Mesenteric fat pad (tissue), 1 donor: ENCODE data around the gene MFN2. TPM values are rescaled to one million over a fixed set of nuclear protein-coding genes. Genes with fewer than 3 reads are reported as not detected.
"Not testable (repeated sequence)": the region's sequence is repeated elsewhere in the genome, so short reads cannot be mapped to it uniquely, and the experiment has no call there.

Experiments
- DNase-seq: peaks from one replicate; pipeline ENCODE4 v3.0.0-alpha.2; 2020; ENCODE audit warnings: low spot score
- total RNA-seq: library from RNA; stranded (reverse); fragmentation: NEBNext Ultra II Directional; extraction: Animal tissue kit (Norgen Biotek cat#: 25700); gene quantifications from one replicate; pipeline ENCODE4 v1.2.1, GENCODE V29; 2021
- donor health status: DM: yes; HTN: yes; CAD: no.

Gene MFN2
- total RNA-seq, 1 donor from 2014 or later, result 93.6 TPM

DNA sequence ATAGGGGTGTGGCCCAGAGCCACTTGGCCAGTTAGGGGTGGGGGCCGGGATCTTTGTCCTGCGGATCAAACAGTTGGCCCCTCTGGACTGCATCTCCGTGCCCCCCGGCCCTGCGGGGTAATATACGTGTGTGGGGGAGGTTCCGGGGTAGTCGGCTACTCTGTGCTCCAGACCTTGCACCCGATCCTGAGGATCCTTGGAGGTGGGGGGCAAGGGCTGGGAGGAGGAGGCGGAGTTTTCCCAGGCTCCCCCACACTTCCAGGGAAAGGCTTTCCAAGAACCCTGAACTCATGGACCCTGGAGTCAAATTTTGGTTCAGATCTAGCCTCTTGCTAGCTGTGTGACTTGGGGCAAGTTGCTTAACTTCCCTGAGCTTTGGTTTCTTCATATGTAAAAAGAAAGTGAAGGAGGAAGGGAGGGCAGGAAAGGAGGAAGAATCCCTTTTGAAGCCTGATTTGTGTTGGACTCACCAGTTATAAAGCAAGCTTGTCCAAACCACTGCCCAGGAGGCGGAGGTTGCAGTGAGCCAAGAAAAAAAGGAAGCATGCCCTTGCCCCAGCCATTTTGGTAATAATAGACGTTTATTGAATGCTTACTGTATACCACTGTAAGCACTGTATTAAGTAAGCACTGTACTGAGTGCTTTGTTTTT, 39.7 kb downstream of the MFN2 start:
- DNase-seq, result no peak

GRCh38 chr1:12021616-12022015, 41.4 kb downstream of the MFN2 start:
- no peak for DNase-seq

DNA sequence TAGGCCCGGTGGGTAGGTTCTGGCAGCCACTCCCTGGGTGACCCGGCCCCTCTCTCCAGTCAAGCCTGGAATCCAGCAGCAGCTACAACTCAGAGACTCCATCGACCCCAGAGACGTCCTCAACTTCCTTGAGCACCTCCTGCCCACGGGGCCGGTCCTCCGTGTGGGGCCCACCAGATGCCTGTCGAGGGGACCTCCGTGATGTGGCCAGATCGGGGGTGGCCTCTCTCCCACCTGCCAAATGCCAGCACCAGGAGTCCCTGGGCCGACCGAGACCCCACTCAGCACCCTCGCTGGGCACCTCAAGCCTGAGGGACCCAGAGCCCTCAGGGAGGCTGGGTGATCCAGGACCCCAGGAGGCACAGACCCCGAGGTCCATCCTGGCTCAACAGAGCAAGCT, 41.8 kb downstream of the MFN2 start:
- DNase-seq, result no peak

DNA sequence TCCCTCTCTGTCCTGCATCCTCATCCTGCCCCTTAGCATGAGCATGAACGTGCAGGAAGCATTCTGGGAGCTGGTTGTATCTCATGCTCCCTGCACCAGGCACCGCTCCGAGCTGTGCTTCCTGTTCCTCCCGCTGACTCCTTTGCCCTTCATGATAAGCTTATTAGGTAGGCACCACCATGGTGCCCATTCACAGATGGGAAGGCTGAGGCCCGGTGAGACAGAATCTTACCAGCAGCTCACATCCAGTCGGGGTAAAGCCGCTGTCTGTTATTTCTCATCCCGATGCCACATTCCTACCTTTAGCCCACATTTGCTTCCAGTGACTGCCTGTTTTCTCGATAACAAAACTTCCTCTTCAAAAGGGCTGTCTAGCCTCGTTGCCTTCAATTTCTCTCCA, 46.3 kb downstream of the MFN2 start:
- no peak for DNase-seq

GRCh38 chr1:12028248-12028647, 48.0 kb downstream of the MFN2 start:
- no peak for DNase-seq

GRCh38 chr1:12028957-12029511, 48.8 kb downstream of the MFN2 start:
- DNase-seq, result no peak

GRCh38 chr1:12029720-12030339, 49.6 kb downstream of the MFN2 start:
- DNase-seq, result no peak

DNA sequence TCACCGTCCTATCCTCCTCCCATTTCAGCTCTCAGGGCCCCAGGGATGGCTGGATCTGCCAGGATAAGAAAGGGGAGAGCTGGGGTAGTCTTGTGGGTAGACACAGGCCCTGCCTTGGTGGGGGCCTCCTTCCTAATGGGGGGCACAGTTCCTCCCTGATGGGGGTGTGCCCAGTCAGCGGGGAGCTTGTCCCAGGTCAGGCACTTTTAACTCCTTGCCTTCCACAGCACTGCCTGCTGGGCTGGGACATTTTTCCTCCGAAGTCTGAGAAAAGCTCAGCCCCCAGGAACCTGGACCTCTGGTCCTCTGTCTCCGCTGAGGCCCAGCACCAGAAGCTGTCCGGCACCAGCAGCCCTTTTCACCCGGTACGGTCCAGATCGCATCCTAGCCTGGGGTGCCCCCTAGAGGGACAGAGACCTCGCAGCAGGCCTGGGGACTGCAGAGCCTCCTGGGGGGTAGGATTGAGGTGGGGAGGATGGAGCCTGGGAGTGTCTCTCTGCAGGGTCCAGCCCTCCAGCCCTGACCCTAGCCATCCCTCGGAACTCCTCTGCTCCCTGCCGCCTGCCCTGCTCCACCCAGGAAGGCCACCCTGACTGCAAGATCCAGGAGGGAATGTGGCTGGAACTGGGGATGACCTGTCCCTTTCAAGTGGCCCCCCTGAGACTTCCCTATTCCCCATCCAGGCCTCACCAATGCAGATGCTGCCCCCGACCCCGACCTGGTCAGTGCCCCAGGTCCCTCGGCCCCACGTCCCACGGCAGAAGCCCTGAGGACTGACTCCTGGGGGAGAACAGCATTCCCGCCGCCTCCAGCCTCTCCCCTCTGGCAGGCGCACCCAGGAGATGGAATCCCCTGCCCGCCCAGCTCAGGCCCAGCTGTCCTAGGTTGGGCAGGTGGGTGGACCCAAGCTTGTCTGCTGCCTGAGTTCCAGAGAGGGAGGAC, 51.1 kb downstream of the MFN2 start:
- no peak for DNase-seq

GRCh38 chr1:12032161-12032621, 51.9 kb downstream of the MFN2 start:
- DNase-seq, result no peak

GRCh38 chr1:12033441-12033840, 53.2 kb downstream of the MFN2 start:
- DNase-seq, result not testable (repeated sequence)

GRCh38 chr1:12034381-12034801, 54.1 kb downstream of the MFN2 start:
- DNase-seq, result no peak

DNA sequence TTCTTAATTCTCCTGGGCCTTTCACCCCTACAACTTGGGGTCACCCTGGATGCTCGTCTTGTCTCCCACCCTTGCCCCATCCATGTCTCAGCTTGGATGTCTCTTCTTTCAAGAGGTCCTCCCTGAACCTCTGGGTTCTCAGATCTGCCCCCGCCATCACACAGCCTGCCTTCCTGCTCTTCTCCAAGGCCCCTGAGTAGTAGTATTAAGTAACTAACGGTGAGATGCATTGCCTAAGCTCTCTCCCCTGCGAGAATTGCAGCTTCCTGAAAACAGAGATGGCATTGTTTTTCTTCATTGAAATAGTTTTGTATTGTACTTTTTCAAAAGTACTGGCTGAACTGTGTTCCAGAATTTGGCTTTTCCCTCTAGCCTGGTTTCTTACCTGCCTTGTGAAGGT, 55.1 kb downstream of the MFN2 start:
- no peak for DNase-seq

- DNase-seq, result no peak
These were observed 57.5 kb downstream of the MFN2 start for GRCh38 chr1:12037486-12038355.

DNA sequence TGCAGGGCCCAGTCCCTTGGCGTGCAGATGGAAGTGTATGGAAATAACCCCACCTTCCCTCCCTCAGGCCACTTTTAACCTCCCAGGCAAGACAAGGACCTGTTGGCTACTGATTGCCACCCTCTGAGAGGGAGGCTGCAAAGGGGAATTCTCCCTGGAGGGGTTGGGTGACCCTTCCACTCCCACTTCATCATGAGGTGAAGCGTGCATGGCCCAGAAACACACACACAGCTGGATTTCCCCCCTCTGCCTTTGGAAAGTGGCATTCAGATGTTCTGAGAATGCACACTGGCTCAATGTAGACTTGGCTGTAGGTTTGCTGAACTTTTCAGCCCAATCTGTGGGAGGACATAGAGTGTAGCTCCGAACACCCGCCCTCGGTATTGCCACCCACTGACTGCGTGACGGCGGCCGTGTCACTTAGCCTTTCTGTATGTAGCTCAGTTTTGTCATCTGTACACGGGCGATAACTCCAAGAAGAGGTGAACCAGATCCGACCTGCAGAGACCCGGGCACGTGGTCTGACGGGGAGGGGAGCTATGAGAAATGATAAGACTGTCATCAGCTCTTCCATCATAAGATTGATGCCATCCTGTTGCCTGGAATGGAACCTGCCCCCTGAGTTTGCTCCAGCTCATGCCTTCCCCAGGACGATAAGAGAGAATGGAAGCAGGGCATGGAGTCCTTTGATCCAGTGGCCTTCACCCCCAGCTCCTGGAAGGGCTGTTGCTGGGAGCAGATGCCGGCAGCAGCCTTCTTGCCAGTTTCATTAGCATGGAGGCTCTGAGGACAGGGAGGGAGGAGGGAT, 58.3 kb downstream of the MFN2 start:
- no peak for DNase-seq

- no peak for DNase-seq
These were observed 58.9 kb downstream of the MFN2 start for GRCh38 chr1:12039164-12039525.

- DNase-seq, result not testable (repeated sequence)
These were observed 59.7 kb downstream of the MFN2 start for GRCh38 chr1:12039824-12040456.

GRCh38 chr1:12040457-12041051, 60.3 kb downstream of the MFN2 start:
- no peak for DNase-seq

DNA sequence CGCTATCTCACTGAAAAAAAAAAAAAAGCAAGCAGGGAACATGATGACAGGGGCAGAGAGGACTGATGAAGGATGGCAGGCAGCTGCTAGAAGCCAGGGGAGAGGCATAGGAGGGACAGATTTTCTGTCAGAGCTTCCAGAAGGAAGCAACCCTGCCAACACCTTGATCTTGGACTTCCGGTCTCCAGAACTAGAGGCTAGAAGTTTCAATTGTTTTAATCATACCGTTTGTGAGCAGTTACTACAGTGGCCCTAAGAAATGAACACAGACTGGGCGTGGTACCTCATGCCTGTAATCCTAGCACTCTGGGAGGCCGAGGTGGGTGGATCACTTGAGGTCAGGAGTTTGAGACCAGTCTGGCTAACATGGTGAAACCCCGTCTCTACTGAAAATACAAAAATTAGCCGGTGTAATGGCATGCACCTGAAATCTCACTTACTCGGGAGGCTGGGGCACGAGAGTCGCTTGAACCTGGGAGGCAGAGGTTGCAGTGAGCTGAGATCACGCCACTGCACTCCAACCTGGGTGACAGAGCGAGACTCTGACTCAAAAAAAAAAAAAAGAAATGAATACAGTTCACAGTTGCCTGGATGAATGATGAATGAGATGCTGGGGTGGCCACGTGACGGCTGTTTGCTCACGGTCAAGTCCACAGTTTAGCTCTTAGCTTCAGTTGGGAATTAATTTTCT, 64.1 kb downstream of the MFN2 start:
- not testable (repeated sequence) for DNase-seq
